C4-2B (cell line): Measurements from ENCODE around the gene NCKAP5.

Experiments
- ZFX ChIP-seq: fragments of 450-650 bp; IDR thresholded peaks from 2 replicates; pipeline ENCODE4 v1.6.1; 2017
- TF ChIP-seq, protein P1 (sequence below): fragments of 450-650 bp; conservative IDR thresholded peaks from 2 replicates; pipeline ENCODE4 v1.5.1; 2017; ENCODE audit warnings: mild to moderate bottlenecking

- TF ChIP-seq, protein P1, sequence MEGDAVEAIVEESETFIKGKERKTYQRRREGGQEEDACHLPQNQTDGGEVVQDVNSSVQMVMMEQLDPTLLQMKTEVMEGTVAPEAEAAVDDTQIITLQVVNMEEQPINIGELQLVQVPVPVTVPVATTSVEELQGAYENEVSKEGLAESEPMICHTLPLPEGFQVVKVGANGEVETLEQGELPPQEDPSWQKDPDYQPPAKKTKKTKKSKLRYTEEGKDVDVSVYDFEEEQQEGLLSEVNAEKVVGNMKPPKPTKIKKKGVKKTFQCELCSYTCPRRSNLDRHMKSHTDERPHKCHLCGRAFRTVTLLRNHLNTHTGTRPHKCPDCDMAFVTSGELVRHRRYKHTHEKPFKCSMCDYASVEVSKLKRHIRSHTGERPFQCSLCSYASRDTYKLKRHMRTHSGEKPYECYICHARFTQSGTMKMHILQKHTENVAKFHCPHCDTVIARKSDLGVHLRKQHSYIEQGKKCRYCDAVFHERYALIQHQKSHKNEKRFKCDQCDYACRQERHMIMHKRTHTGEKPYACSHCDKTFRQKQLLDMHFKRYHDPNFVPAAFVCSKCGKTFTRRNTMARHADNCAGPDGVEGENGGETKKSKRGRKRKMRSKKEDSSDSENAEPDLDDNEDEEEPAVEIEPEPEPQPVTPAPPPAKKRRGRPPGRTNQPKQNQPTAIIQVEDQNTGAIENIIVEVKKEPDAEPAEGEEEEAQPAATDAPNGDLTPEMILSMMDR = no peak
- no peak for TF ChIP-seq ZFX
Measured at GRCh38 chr2:132811148-132811915, 756.9 kb downstream of the NCKAP5 start.
